ENCODE results near the gene CNOT6.

The CNOT6 gene

GRCh38 chr5:180466316-180466715 is 27.9 kb upstream of the CNOT6 start:
- no peak for TF ChIP-seq ZNF132 (tag by site-specific recombination; IDR thresholded peaks at IDR 0.05; ENCODE audit: borderline replicate concordance)
- no peak for TF ChIP-seq ZFP41 (tag by site-specific recombination; IDR thresholded peaks at IDR 0.05; ENCODE audit: borderline replicate concordance)
- no peak for TF ChIP-seq ZNF148 (tag by site-specific recombination; IDR thresholded peaks at IDR 0.05; ENCODE audit: borderline replicate concordance)
- TF ChIP-seq ZNF555 (tag by site-specific recombination; conservative IDR thresholded peaks at IDR 0.05), result no peak
- TF ChIP-seq ZNF324 (tag by site-specific recombination; IDR thresholded peaks at IDR 0.05), result no peak
- TF ChIP-seq ZBTB11 (tag by site-specific recombination; conservative IDR thresholded peaks at IDR 0.05; ENCODE audit: low read depth), result no peak
- TF ChIP-seq ZNF626 (tag by site-specific recombination; IDR thresholded peaks at IDR 0.05), result no peak
- TF ChIP-seq ZNF549 (tag by site-specific recombination; IDR thresholded peaks at IDR 0.05), result no peak
- no peak for TF ChIP-seq ZNF223 (tag by site-specific recombination; IDR thresholded peaks at IDR 0.05)
- no peak for TF ChIP-seq ELK4 (IDR thresholded peaks at IDR 0.05; ENCODE audit: borderline replicate concordance, low read depth, low read length)
- TF ChIP-seq IKZF3 (tag by site-specific recombination; IDR thresholded peaks at IDR 0.05), result no peak
- TF ChIP-seq AEBP2 (tag by site-specific recombination; IDR thresholded peaks at IDR 0.05; ENCODE audit: borderline replicate concordance), result no peak
- TF ChIP-seq ZNF645 (tag by site-specific recombination; IDR thresholded peaks at IDR 0.05), result no peak
- TF ChIP-seq ZNF416 (tag by site-specific recombination; IDR thresholded peaks at IDR 0.05), result no peak
- no peak for TF ChIP-seq ZNF768 (tag by site-specific recombination; IDR thresholded peaks at IDR 0.05)
- TF ChIP-seq ZNF155 (tag by site-specific recombination; IDR thresholded peaks at IDR 0.05), result no peak
- H3K4me3 ChIP-seq (ENCODE audit: low read depth, low read length), result no peak overlapping the region
- POLR2A ChIA-PET, result interaction anchor here (0.6 kb wide), 1 partner anchor 31 kb away, joined by 4 read pairs; no protein-coding TSS in a partner anchor

More at GRCh38 chr5:180466316-180466715, 27.9 kb upstream of the CNOT6 start:
- Histone ChIP-seq H3K27ac (ENCODE audit: extremely low read depth, low read depth, low read length) (no peak overlapping the region), H3K4me1 (ENCODE audit: control insufficient read depth, insufficient read depth, low read length) (no peaks in the 10 kb centered on the region), H3K36me3 (ENCODE audit: control insufficient read depth in 2 of 2, insufficient read depth in 1 of 2, low read length in 2 of 2) (no peaks in the 10 kb centered on the region), H3K9me3 (ENCODE audit: control insufficient read depth, insufficient read depth, low read depth, low read length) (no peaks in the 10 kb centered on the region)
- CTCF ChIA-PET, result interaction anchor here (1.0 to 2.7 kb wide), 2 partner anchors 18 to 173 kb away, joined by 3 to 10 read pairs; no protein-coding TSS in a partner anchor
